ENCODE data around the gene EDNRA.
"Not testable (repeated sequence)": the region's sequence is repeated elsewhere in the genome, so short reads cannot be mapped to it uniquely, and the experiment has no call there.

EDNRA gene

GRCh38 chr4:147480891-147481576 is at the start of gene EDNRA:
Gene EDNRA, plus strand, starts transcription at chr4:147481097. Its CDS starts 4,585 bp downstream, at chr4:147485682.
- no peak for DNase-seq (ENCODE audit: low read depth)

- not testable (repeated sequence) for DNase-seq (ENCODE audit: low read depth)
These were observed 46.5 kb upstream of the EDNRA start for GRCh38 chr4:147434370-147434769.

GRCh38 chr4:147440442-147440841 is 40.5 kb upstream of the EDNRA start:
- DNase-seq (ENCODE audit: low read depth), result no peak

- DNase-seq (ENCODE audit: low read depth), result no peak
These were observed 33.1 kb upstream of the EDNRA start for GRCh38 chr4:147447786-147448185.

GRCh38 chr4:147453561-147454141 is 27.2 kb upstream of the EDNRA start:
- no peak for DNase-seq (ENCODE audit: low read depth)

- no peak for DNase-seq (ENCODE audit: low read depth)
These were observed 24.2 kb upstream of the EDNRA start for GRCh38 chr4:147456706-147457105.

GRCh38 chr4:147461161-147461560 is 19.7 kb upstream of the EDNRA start:
- DNase-seq (ENCODE audit: low read depth), result no peak

- no peak for DNase-seq (ENCODE audit: low read depth)
These were observed 17.8 kb upstream of the EDNRA start for GRCh38 chr4:147463065-147463464.

- DNase-seq (ENCODE audit: low read depth), result no peak
These were observed 15.4 kb upstream of the EDNRA start for GRCh38 chr4:147465461-147465860.

- no peak for DNase-seq (ENCODE audit: low read depth)
These were observed 3.5 kb upstream of the EDNRA start for GRCh38 chr4:147477439-147477838.

GRCh38 chr4:147479376-147479775 is 1.5 kb upstream of the EDNRA start:
- DNase-seq (ENCODE audit: low read depth), result no peak

GRCh38 chr4:147479786-147480185 is 1.1 kb upstream of the EDNRA start:
- no peak for DNase-seq (ENCODE audit: low read depth)

- no peak for DNase-seq (ENCODE audit: low read depth)
These were observed 401 bp upstream of the EDNRA start for GRCh38 chr4:147480502-147480890.

GRCh38 chr4:147481577-147482109 is 746 bp downstream of the EDNRA start:
- DNase-seq (ENCODE audit: low read depth), result no peak

GRCh38 chr4:147482281-147482680 is 1.4 kb downstream of the EDNRA start:
- DNase-seq (ENCODE audit: low read depth), result no peak

GRCh38 chr4:147485167-147485566 is 4.3 kb downstream of the EDNRA start:
- no peak for DNase-seq (ENCODE audit: low read depth)

- DNase-seq (ENCODE audit: low read depth), result no peak
These were observed 6.7 kb downstream of the EDNRA start for GRCh38 chr4:147487616-147488015.

- DNase-seq (ENCODE audit: low read depth), result no peak
These were observed 7.7 kb downstream of the EDNRA start for GRCh38 chr4:147488556-147488955.

GRCh38 chr4:147491086-147491485 is 10.2 kb downstream of the EDNRA start:
- DNase-seq (ENCODE audit: low read depth), result no peak

GRCh38 chr4:147492306-147492705 is 11.4 kb downstream of the EDNRA start:
- DNase-seq (ENCODE audit: low read depth), result no peak

- DNase-seq (ENCODE audit: low read depth), result no peak
These were observed 11.9 kb downstream of the EDNRA start for GRCh38 chr4:147492761-147493160.

GRCh38 chr4:147493307-147493706 is 12.4 kb downstream of the EDNRA start:
- no peak for DNase-seq (ENCODE audit: low read depth)

- DNase-seq (ENCODE audit: low read depth), result no peak
These were observed 13.4 kb downstream of the EDNRA start for GRCh38 chr4:147494301-147494700.

GRCh38 chr4:147496500-147496899 is 15.6 kb downstream of the EDNRA start:
- no peak for DNase-seq (ENCODE audit: low read depth)

Data from stimulated activated CD8-positive, alpha-beta memory T cell treated with anti-CD3 and anti-CD28 coated beads, Interleukin-15, amount 100 ng/mL, for 24 hours (primary cell).